Measurements from ENCODE around the gene TTLL3. TPM values are rescaled to one million over a fixed set of nuclear protein-coding genes. Genes with fewer than 3 reads are reported as not detected.

The TTLL3 gene
- total and polyA plus RNA-seq, 2 of the 8 experiments (the other 6 are each of a cell fraction or from before 2014, with no cell fraction given): 5.9 to 8.9 TPM

DNA sequence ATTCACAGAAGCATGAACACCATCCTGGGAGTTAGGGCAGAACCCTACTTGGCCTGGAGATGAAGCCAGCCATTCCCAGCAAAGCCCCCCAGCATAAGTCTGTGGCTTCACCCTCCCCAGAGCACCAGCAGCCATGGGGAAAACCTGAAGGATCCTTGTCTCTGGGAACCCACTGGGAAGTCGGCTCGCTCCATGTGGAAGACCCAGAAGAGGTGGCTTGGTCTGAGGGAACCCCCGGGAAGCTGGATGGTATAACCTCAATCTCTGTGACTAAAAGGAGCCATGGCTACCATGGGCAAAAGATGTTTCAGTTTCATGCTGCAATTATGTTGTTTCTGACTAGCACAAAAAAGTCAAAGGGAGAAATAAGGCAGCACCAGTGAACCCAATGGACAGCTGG, 45.5 kb downstream of the TTLL3 start (continued):
- no peak for TF ChIP-seq CTBP2 (IDR thresholded peaks at IDR 0.05; ENCODE audit: borderline replicate concordance, insufficient read depth, insufficient read length, low read length)
- no peak for TF ChIP-seq GTF2F1 (IDR thresholded peaks at IDR 0.05; ENCODE audit: borderline replicate concordance, low read depth, low read length)
- no peak for TF ChIP-seq E2F6 (IDR thresholded peaks at IDR 0.05)
- no peak for TF ChIP-seq SP2 (IDR thresholded peaks at IDR 0.05; ENCODE audit: low read length)
- TF ChIP-seq KDM1A (IDR thresholded peaks at IDR 0.05; ENCODE audit: borderline replicate concordance, low read length): no peak
- TF ChIP-seq CHD1 (IDR thresholded peaks at IDR 0.05; ENCODE audit: low read depth, low read length): no peak

Measured in H1 (cell line).